RCC 7860 (cell line): Measurements from ENCODE around the gene FAM180B.

Experiments
- DNase-seq: peaks from one replicate; pipeline ENCODE4 v3.0.0-alpha.2; 2015; ENCODE audit warnings: low spot score
- FAIRE-seq: peaks from 2 replicates; lab custom pipeline; 2012; peaks lifted over from hg19 to GRCh38; lab: Jason Lieb, UNC

The FAM180B gene

GRCh38 chr11:47566149-47566698, 20.3 kb upstream of the FAM180B start:
- no peak for FAIRE-seq
- DNase-seq = no peak

GRCh38 chr11:47569646-47570045, 16.8 kb upstream of the FAM180B start:
- DNase-seq (no peak), FAIRE-seq (no peak)

DNA sequence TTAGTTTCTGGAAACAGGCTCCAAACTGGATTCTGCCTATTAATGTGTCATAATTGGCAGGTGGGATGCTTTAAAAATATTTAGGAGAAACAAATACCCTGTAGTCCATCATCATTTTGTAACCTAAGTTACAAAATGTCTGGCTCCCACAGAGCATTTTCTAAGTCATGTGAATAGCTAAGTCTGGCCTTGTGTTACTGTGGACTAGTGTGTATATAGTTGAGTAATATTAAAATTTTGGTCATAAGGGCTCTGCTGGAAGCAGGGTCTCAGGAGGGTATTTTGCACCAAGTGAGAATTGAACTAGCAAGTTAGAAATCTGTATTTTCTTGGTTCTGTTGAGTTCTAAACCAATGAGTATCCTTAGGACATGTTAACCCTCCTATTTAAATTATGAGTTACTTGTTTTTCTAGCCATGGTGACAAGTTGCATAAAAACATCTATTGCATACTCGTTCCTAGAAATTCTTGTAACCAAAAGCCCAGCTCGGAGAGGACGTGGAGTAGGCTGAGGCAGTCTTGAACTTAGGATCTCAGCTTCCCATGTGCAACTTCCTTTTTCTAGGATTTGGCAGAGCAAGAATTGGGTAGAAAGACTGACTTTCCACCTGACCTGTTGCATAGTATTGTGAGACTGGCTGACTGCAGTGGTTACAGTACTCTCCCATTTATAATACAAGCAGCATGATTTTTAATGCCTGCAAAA, 15.7 kb upstream of the FAM180B start:
- DNase-seq = no peak
- no peak for FAIRE-seq

GRCh38 chr11:47571357-47571729, 15.1 kb upstream of the FAM180B start:
- DNase-seq (no peak), FAIRE-seq (no peak)

GRCh38 chr11:47571895-47572294, 14.6 kb upstream of the FAM180B start:
- FAIRE-seq (no peak), DNase-seq (no peak)

DNA sequence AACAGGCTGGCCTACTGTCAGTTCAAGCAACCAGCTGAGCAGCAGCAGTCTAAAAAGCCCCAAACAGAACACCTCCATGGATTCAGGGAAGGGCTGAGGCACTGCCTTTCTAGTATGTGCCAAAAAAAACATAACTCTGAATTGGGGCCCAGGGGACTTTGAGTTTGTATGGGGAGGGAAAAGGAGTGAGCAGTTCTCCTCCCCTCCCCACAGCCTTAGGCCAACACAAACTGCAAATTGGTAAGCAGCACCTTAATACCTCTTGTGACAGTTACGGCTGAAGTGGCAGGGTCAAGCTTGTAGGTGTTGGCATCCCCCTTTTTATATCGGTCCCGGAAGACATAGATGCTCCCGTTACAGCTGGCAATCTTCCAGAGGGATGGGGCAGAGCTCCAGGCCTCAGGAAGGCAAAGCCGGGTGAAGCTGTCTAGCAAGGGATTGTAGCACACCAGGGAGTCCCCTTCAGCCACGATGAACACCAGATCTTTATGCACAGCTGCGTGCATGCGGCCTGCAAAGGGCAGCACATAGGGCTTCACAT, 13.7 kb upstream of the FAM180B start:
- DNase-seq (no peak), FAIRE-seq (no peak)

GRCh38 chr11:47573321-47573720, 13.2 kb upstream of the FAM180B start:
- FAIRE-seq = no peak

GRCh38 chr11:47577460-47578041, 8.9 kb upstream of the FAM180B start:
- FAIRE-seq = no peak

More at GRCh38 chr11:47573321-47573720, 13.2 kb upstream of the FAM180B start:
- DNase-seq = no peak

DNA sequence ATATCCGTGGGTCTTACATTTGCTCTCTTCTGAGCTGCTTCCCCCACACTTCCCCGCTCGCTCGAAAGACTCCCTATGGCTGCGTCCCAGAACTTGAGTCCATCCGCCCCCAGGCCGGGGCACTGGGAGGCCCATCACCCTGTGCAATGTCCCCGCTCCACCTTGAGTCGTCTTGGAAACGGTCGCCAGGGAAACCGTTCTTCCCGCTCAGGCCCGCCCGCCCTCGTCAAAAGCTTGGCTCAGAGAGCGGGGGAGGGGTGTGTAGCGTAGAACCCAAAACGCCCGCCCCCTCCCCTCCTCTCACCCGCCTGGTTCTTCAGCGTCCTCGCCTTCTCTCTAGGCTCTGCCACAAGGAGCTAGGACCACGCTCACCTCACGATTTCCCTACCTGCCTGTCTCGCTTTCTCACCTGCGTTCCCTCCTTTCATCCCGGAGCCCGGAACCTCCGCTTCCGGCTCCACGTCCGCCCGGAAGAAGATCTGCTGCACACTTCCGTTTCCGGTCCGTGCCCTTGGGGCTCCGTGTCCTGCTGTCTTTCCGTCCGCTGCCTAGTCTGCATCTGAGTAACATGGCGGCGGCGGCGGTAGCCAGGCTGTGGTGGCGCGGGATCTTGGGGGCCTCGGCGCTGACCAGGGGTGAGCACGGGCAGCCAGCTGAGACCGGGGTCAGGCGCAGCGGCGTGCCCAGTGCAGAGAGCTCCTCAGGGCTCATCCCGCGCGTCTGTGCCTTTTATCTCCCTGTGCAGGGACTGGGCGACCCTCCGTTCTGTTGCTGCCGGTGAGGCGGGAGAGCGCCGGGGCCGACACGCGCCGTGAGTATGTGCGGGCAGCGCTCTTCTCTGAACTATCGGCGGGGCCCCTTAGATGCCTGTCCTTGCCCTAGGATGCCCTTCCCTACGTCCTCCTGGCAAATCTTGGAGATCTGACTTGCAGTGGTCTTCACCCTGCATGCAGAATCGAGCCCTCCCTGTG, 7.7 kb upstream of the FAM180B start, which contains the start of the genes KBTBD4 and NDUFS3:
Gene KBTBD4, minus strand, starts transcription at position 447 of the 971 bp plus-strand sequence. Its CDS starts 19 bp downstream, at position 428.
Gene NDUFS3, plus strand, starts transcription at position 551 of the 971 bp plus-strand sequence. Its CDS starts 18 bp downstream, at position 569.
- DNase-seq (peak; percentile 70), FAIRE-seq (no peak)

More at GRCh38 chr11:47577460-47578041, 8.9 kb upstream of the FAM180B start:
- DNase-seq = no peak

DNA sequence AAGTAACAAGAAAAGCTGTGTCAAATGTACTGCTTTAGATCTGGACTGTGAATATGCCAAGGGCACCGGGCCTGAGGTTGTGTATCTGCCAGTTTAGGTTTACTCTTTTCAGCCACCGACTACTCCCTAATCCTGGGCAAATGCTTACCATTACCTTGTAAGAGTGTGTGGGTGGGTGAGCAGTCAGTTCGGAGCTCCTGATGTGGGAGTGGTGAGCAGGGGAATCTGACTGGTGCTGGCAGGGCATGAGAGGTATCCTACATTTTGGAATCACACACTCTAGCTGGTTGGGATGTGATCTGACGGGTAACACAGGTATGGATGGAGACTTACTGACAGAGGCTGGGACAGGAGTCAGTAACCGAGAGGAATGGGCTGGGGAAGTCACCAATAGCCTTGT, 2.6 kb upstream of the FAM180B start:
- DNase-seq (no peak), FAIRE-seq (no peak)

GRCh38 chr11:47587039-47587716, 700 bp downstream of the FAM180B start:
- FAIRE-seq = no peak
- no peak for DNase-seq

DNA sequence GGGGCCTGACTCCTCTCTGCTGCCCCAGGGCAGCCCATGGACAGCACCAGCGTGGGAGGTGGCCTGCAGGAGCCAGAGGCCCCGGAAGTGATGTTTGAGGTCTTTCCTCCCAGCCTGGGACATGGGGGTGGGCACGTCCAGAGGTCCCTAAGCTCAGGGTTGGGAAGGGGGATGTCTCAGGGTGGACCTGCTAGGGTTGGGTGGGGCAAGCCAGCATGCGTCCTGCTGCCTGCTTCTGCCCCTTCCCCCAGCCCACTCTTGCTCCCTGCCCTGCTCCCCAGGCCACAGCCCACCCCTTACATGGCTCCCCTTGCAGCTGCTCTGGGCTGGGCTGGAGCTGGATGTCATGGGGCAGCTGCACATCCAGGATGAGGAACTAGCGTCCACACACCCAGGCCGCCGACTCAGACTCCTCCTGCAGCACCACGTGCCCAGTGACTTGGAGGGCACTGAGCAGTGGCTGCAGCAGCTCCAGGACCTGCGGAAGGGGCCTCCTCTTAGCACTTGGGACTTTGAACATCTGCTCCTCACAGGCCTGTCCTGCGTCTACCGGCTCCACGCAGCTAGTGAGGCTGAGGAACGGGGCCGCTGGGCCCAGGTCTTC, 1.3 kb downstream of the FAM180B start:
- FAIRE-seq = no peak
- no peak for DNase-seq

- no peak for FAIRE-seq
- DNase-seq = no peak
These were observed 2.6 kb downstream of the FAM180B start for GRCh38 chr11:47589118-47589517.

DNA sequence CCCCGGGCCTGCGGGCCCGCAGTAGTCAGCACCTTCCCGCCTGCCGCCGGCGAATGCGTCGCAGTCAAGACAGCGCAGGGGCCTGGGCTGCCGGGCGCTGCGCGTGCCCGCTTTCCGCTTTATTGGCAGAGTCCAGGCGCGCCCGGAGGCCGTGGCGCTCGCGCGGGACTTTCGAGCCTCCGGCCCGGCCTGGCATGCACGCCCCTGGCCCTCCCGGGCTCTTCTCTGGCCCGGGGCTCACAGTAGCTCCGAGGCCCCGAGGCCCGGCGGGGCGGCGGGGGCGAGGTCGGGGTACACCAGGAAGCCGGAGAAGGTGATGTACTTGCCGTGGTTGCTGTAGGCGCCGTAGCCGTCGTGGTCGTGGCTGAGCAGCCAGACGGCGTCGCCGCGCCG, 3.1 kb downstream of the FAM180B start:
- FAIRE-seq (no peak), DNase-seq (no peak)

DNA sequence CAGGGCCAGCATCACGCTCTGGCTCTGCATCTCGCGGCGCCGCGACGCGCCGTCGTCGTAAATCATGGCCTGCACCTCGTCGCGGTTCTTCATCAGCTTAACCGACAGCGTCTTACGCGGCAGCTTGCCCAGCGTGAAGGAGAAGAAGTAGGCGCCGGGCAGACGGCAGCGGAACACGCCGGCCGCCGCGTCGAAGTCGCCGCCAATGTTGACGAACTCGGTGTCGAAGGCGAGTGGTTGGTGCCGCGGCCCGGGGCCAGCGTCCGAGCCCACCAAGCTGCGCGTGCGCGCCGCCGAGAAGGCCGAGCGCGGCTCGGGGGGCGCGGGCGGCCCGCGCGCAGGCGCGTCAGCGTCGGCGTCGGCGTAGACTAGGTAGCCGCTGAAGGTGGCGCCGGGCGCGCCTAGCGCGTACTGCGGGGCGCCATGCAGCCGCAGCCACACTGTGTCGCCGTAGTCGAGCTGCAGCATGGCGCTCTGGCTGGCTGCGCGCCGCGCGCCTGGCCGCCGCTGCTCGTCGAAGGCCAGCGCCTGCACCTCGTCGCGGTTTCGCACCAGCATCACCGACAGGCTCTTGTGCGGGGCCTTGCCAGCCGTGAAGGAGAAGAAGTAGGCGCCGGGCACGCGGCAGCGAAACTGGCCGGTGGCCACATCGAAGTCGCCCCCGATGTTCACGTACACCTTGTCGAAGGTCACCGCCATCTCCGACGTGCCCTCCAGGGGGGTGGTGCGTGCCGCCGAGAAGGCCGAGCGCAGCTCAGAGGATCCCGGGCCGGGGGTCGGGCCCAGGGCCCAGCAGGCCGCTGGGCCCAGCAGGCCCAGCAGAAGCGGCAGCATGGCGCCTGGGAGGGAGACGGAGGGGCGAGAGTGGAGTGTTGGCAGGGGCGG, 3.7 kb downstream of the FAM180B start:
- no peak for FAIRE-seq
- DNase-seq = no peak

GRCh38 chr11:47591764-47592163, 5.3 kb downstream of the FAM180B start:
- DNase-seq = no peak
- FAIRE-seq = no peak

- no peak for DNase-seq
- no peak for FAIRE-seq
These were observed 5.8 kb downstream of the FAM180B start for GRCh38 chr11:47592251-47592650.

- DNase-seq (no peak), FAIRE-seq (no peak)
These were observed 6.5 kb downstream of the FAM180B start for GRCh38 chr11:47592970-47593369.

DNA sequence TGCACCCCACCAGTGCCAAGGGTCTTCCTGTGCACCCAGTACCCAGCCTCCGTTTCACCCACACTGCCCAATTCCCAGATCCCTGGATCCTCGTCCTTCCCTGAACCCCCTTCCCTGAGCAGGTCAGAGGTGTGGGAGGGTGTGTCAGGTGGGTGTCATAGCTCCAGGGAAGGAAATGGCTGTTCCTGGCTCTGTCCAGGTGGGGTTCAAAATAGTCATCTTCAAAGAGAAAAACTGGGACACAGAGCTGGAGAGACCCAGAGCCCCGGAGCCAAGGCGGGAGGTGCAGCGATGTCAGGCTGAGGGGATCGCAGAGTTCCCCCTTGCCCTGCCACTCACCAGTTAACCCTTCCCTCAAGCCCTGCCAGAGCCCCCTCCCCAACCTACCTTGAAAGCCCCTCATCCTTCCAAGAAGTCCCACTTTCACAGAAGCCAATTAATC, 7.0 kb downstream of the FAM180B start:
- DNase-seq (no peak), FAIRE-seq (no peak)
